DND-41 (cell line): ENCODE data around the gene XRCC4.

ENCODE experiments used
- ATAC-seq: fragments of 200-7000 bp; cut with Tn5 transposase; 3 replicates; pipeline ENCODE4 v1.9.1; 2021; ENCODE audit warnings: low read depth; ENCODE audit not compliant: insufficient read depth
- DNase-seq: peaks from one replicate; pipeline ENCODE4 v3.0.0-alpha.2; 2020
- H2AFZ ChIP-seq: 2 replicates; pipeline ENCODE4 v1.6.0; 2012; ENCODE audit warnings: low read depth, low read length
- H3K27ac ChIP-seq: 2 replicates; pipeline ENCODE4 v1.5.1; 2012; ENCODE audit warnings: low read length, inconsistent platforms
- H3K27me3 ChIP-seq: fragments of 200-600 bp; sonication (generic); 2 replicates; pipeline ENCODE4 v1.6.0; 2012; ENCODE audit warnings: low read length, mild to moderate bottlenecking, inconsistent platforms; ENCODE audit not compliant: insufficient read depth, poor library complexity
- H3K36me3 ChIP-seq: 2 replicates; pipeline ENCODE4 v1.5.1; 2012; ENCODE audit warnings: low read length, inconsistent platforms; ENCODE audit not compliant: insufficient read depth
- H3K4me1 ChIP-seq: 2 replicates; pipeline ENCODE4 v1.5.1; 2012; ENCODE audit warnings: mild to moderate bottlenecking, low read length; ENCODE audit not compliant: insufficient read depth
- H3K4me2 ChIP-seq: 2 replicates; pipeline ENCODE4 v1.6.0; 2012; ENCODE audit warnings: mild to moderate bottlenecking, moderate library complexity, low read length, inconsistent platforms; ENCODE audit not compliant: insufficient read depth
- H3K4me3 ChIP-seq, 2 experiments: fragments of 200-600 bp in 1 of 2; shearing (Covaris generic) in 1 of 2; 2 replicates each; pipeline ENCODE4 v1.5.1; 2012 to 2016; ENCODE audit warnings: inconsistent platforms in 2 of 2, low read length in 2 of 2, mild to moderate bottlenecking in 2 of 2, low read depth in 1 of 2, moderate library complexity in 1 of 2
- H3K79me2 ChIP-seq: 2 replicates; pipeline ENCODE4 v1.6.0; 2012; ENCODE audit warnings: low read length, inconsistent platforms; ENCODE audit not compliant: insufficient read depth
- H3K9ac ChIP-seq: 2 replicates; pipeline ENCODE4 v1.6.0; 2012; ENCODE audit warnings: low read depth, mild to moderate bottlenecking, inconsistent platforms, low read length, moderate library complexity
- H3K9me3 ChIP-seq: 2 replicates; pipeline ENCODE4 v1.5.1; 2012; ENCODE audit warnings: low read length, moderate library complexity, mild to moderate bottlenecking, inconsistent platforms; ENCODE audit not compliant: insufficient read depth, severe bottlenecking
- H4K20me1 ChIP-seq: 2 replicates; pipeline ENCODE4 v1.6.0; 2012; ENCODE audit warnings: low read length; ENCODE audit not compliant: insufficient read depth
- CTCF ChIP-seq: IDR thresholded peaks from 2 replicates; pipeline ENCODE4 v1.5.1; 2012; ENCODE audit warnings: borderline replicate concordance, low read length, moderate library complexity, mild to moderate bottlenecking; ENCODE audit not compliant: poor library complexity, severe bottlenecking; ENCODE audit errors: extremely low read depth
- EZH2 ChIP-seq: IDR thresholded peaks from 3 replicates; pipeline ENCODE4 v1.6.1; 2012; ENCODE audit warnings: borderline replicate concordance, low read depth, mild to moderate bottlenecking, moderate library complexity, low read length, inconsistent platforms; ENCODE audit not compliant: severe bottlenecking

XRCC4 gene

GRCh38 chr5:83277154-83277553, 199.8 kb downstream of the XRCC4 start:
- Histone ChIP-seq H3K27me3 (no peaks in the 10 kb centered on the region), H3K36me3 (no peaks in the 10 kb centered on the region), H3K9ac (no peak overlapping the region), H4K20me1 (no peaks in the 10 kb centered on the region), H2AFZ (no peak overlapping the region), H3K4me2 (no peak overlapping the region), H3K9me3 (no peaks in the 10 kb centered on the region), H3K4me3 (no peak overlapping the region), H3K27ac (no peak overlapping the region), H3K4me1 (no peaks in the 10 kb centered on the region), H3K79me2 (no peaks in the 10 kb centered on the region)
- TF ChIP-seq CTCF (no peak), EZH2 (no peak)
- no peak for ATAC-seq
- DNase-seq: no peak

GRCh38 chr5:83277953-83278352, 200.6 kb downstream of the XRCC4 start:
- H4K20me1 ChIP-seq: no peaks in the 10 kb centered on the region
- no peak overlapping the region for H3K9ac ChIP-seq
- no peaks in the 10 kb centered on the region for H3K9me3 ChIP-seq
- no peak overlapping the region for H3K27ac ChIP-seq
- DNase-seq (no peak), ATAC-seq (no peak)
- no peak overlapping the region for H2AFZ ChIP-seq
- H3K4me3 ChIP-seq: no peak overlapping the region
- H3K4me2 ChIP-seq: no peak overlapping the region
- TF ChIP-seq EZH2 (no peak), CTCF (no peak)
- no peaks in the 10 kb centered on the region for H3K27me3 ChIP-seq
- H3K4me1 ChIP-seq: no peaks in the 10 kb centered on the region
- H3K36me3 ChIP-seq: no peaks in the 10 kb centered on the region
- H3K79me2 ChIP-seq: no peaks in the 10 kb centered on the region

- H3K27ac ChIP-seq: no peak overlapping the region
- ATAC-seq (no peak), DNase-seq (no peak)
- no peak for TF ChIP-seq CTCF
- no peak for TF ChIP-seq EZH2
- H3K9ac ChIP-seq: no peak overlapping the region
- H3K79me2 ChIP-seq: no peaks in the 10 kb centered on the region
- H3K36me3 ChIP-seq: no peaks in the 10 kb centered on the region
- no peaks in the 10 kb centered on the region for H3K4me1 ChIP-seq
- H3K27me3 ChIP-seq: no peaks in the 10 kb centered on the region
- H3K4me2 ChIP-seq: no peak overlapping the region
- H4K20me1 ChIP-seq: no peaks in the 10 kb centered on the region
- H2AFZ ChIP-seq: no peak overlapping the region
- no peak overlapping the region for H3K4me3 ChIP-seq
- no peaks in the 10 kb centered on the region for H3K9me3 ChIP-seq
Measured at GRCh38 chr5:83281176-83281575, 203.8 kb downstream of the XRCC4 start.

- H3K9ac ChIP-seq: no peak overlapping the region
- no peaks in the 10 kb centered on the region for H3K4me1 ChIP-seq
- no peaks in the 10 kb centered on the region for H3K27me3 ChIP-seq
- ATAC-seq (no peak), DNase-seq (no peak)
- no peak overlapping the region for H3K4me3 ChIP-seq
- H2AFZ ChIP-seq: no peak overlapping the region
- H3K79me2 ChIP-seq: no peaks in the 10 kb centered on the region
- H3K36me3 ChIP-seq: no peaks in the 10 kb centered on the region
- no peak for TF ChIP-seq EZH2
- no peak for TF ChIP-seq CTCF
- no peak overlapping the region for H3K27ac ChIP-seq
- no peak overlapping the region for H3K4me2 ChIP-seq
- H4K20me1 ChIP-seq: no peaks in the 10 kb centered on the region
- no peaks in the 10 kb centered on the region for H3K9me3 ChIP-seq
Measured at GRCh38 chr5:83281658-83282057, 204.3 kb downstream of the XRCC4 start.
